ENCODE results near the gene PDE4B.

PDE4B gene

DNA sequence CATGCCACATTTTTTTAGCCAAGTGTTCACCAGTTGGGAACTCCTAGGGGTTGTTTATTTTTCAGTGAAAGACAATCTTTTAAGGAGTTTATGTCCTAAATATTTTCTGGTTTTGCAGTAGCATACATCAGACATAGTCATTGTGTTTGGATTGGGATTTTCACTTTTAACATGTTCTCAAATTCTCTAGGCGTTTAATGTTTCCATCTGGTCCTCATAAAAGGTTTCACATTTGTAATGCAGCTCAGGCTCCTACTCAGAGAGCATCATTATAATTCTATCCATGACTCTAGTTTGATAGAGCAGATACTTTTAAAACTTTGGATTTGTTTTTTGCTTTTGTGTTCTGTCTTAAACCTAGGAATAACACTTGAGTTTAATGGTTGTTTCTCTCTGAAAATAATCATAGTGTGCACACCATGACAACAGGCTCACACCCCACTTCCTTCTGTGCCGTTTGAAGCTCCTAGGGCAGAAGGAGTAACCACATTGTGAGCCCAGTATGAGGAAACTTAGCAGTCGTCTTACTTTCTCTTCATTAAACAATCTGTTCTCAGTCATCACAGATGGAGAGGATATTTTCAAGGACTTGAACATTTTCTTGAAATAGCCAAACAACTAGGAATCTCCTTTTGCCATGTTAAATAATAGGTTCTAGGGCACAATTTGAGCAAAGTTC is 219.6 kb downstream of the PDE4B start:
- no peak for DNase-seq (ENCODE audit: low spot score)
- H3K27ac ChIP-seq, result no peak overlapping the region
- no peak overlapping the region for H3K4me3 ChIP-seq
- TF ChIP-seq, protein P1, sequence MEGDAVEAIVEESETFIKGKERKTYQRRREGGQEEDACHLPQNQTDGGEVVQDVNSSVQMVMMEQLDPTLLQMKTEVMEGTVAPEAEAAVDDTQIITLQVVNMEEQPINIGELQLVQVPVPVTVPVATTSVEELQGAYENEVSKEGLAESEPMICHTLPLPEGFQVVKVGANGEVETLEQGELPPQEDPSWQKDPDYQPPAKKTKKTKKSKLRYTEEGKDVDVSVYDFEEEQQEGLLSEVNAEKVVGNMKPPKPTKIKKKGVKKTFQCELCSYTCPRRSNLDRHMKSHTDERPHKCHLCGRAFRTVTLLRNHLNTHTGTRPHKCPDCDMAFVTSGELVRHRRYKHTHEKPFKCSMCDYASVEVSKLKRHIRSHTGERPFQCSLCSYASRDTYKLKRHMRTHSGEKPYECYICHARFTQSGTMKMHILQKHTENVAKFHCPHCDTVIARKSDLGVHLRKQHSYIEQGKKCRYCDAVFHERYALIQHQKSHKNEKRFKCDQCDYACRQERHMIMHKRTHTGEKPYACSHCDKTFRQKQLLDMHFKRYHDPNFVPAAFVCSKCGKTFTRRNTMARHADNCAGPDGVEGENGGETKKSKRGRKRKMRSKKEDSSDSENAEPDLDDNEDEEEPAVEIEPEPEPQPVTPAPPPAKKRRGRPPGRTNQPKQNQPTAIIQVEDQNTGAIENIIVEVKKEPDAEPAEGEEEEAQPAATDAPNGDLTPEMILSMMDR (IDR thresholded peaks at IDR 0.05), result no peak

DNA sequence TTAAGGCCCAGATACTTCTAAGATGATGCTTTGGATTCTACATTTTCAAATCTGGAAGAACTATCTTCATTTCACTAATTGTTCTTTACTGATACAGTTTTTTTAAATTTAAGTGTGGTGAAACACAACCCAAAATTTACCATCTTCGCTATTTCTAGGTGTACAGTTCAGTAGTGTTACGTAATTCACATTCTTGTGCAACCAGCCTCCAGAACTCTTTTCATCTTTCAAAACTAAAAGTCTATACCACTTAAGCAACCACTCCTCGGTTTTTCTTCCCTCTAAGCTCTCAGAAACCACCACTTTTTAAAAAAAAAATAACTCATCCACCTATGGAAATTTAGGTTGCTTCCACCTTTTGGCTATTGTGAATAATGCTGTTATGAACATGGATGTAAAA is 220.7 kb downstream of the PDE4B start:
- H3K27ac ChIP-seq, result no peak overlapping the region

DNA sequence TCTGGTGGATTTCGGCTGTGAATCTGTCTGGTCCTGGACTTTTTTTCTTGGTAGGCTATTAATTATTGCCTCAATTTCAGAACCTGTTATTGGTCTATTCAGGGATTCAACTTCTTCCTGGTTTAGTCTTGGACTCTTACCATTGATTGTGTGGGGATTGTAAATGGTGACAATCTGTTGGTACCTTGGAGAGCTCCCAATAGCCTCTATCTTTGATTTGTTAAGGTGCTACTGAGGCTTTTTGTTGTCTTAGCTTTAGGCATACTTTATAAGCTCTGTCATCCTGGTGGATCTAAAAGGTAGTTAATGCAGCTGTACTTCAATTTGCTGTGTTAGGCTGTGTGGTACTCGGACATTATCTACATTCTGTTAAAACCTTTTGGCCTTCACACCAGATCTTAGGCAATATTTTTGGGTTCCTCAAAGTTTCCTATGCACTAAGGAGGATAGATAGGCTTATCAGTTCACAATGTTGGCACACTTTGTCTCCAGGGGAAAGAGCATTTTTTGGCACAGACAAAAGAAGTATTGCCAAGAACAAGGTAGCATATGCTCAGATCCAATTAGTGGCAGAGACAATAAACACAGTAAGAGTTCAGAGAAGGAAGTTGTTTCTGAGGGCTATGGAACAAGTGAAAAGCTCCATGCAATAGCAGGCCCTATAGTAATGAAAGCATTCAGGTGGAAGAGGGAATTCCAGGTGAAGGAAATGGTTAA is 230.4 kb downstream of the PDE4B start:
- no peak overlapping the region for H3K4me3 ChIP-seq
- TF ChIP-seq, protein P1 (IDR thresholded peaks at IDR 0.05), result no peak
- no peak overlapping the region for H3K27ac ChIP-seq
- no peak for DNase-seq (ENCODE audit: low spot score)

More for the DNA sequence above, 220.7 kb downstream of the PDE4B start:
- TF ChIP-seq, protein P1 (IDR thresholded peaks at IDR 0.05), result no peak
- H3K4me3 ChIP-seq, result no peak overlapping the region
- DNase-seq (ENCODE audit: low spot score), result no peak

DNA sequence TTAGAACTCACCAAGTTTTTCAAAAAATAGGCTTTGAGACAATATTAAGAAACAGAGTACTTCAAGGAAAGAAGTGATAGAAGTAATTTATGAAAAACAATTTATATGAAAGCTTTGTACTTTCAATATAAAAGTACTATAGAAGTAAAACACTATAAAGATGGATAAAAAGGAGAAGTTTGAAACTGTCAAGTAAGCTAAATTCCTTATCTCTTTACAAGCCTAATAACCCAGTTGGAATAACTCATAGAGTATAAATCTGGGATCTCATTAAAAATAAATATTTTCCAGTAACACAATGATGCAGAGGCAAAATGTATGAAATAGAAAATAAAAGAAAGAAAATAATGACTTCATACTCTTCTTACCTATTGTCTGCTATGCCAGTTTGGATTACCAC is 232.5 kb downstream of the PDE4B start:
- Histone ChIP-seq H3K27ac (no peak overlapping the region), H3K4me3 (no peak overlapping the region)
- TF ChIP-seq, protein P1 (IDR thresholded peaks at IDR 0.05), result no peak
- no peak for DNase-seq (ENCODE audit: low spot score)

DNA sequence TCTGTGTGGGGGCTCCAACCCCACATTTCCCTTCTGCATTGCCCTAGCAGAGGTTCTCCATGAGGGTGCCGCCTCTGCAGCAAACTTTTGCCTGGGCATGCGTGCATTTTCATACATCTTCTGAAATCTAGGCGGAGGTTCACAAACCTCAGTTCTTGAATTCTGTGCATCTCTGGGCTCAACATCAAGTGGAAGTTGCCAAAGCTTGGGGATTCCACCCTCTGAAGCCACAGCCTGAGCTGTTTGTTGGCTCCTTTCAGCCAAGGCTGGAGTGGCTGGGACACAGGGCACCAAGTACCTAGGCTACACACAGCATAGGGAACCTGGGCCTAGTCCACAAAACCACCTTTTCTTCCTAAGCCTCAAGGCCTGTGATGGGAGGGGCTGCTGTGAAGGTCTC is 235.3 kb downstream of the PDE4B start:
- H3K4me3 ChIP-seq, result no peak overlapping the region
- DNase-seq (ENCODE audit: low spot score), result no peak
- TF ChIP-seq, protein P1 (IDR thresholded peaks at IDR 0.05), result no peak

DNA sequence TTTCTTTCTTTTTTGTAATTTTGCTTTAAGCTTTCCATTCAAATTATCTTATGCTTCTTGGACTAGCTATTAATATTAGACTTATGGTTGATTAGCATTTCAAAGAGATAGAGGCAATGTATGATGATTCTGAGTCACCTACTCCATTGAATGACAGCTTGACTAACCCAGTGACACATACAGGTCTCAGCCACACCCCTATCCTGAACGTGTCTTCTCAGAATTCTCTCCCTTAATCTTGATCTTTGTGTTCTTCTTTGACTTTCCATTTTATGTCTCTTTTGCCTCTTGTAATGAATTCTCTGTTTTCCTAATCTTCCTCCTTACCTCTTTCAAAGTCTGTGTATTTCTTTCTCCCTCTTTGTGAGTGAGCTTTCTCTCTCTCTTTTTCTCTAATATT is 241.1 kb downstream of the PDE4B start:
- no peak overlapping the region for H3K4me3 ChIP-seq
- no peak for DNase-seq (ENCODE audit: low spot score)
- no peak overlapping the region for H3K27ac ChIP-seq
- TF ChIP-seq, protein P1 (IDR thresholded peaks at IDR 0.05), result no peak

More for the DNA sequence above, 235.3 kb downstream of the PDE4B start:
- no peak overlapping the region for H3K27ac ChIP-seq

Data from coronary artery (tissue), 2 donors.